Fibroblast of pulmonary artery (primary cell): ENCODE data around the gene ADAMTS18.
"Not testable (repeated sequence)": the region's sequence is repeated elsewhere in the genome, so short reads cannot be mapped to it uniquely, and the experiment has no call there.

Source experiments
- DNase-seq: peaks from one replicate; pipeline ENCODE4 v3.0.0-alpha.2; 2010; ENCODE audit warnings: low read depth
- H3K4me3 ChIP-seq: replicated peaks from 2 replicates; pipeline ENCODE4 v1.5.1; 2011; ENCODE audit warnings: low read depth, mild to moderate bottlenecking, control low read depth, low read length, moderate library complexity
- CTCF ChIP-seq: IDR thresholded peaks from 2 replicates; pipeline ENCODE4 v1.5.1; 2011; ENCODE audit warnings: mild to moderate bottlenecking, control low read depth, low read length, inconsistent platforms; ENCODE audit errors: missing control alignments

ADAMTS18 gene

GRCh38 chr16:77297996-77298395 lies 136.8 kb downstream of the ADAMTS18 start:
- TF ChIP-seq CTCF, result no peak
- no peak for DNase-seq

GRCh38 chr16:77295896-77296295 lies 138.9 kb downstream of the ADAMTS18 start:
- no peak for TF ChIP-seq CTCF
- H3K4me3 ChIP-seq, result no peak overlapping the region
- DNase-seq, result no peak

More at GRCh38 chr16:77297996-77298395, 136.8 kb downstream of the ADAMTS18 start:
- no peak overlapping the region for H3K4me3 ChIP-seq

GRCh38 chr16:77290451-77291115 lies 144.3 kb downstream of the ADAMTS18 start:
- DNase-seq, result peak; percentile 63
- H3K4me3 ChIP-seq, result no peak overlapping the region
- TF ChIP-seq CTCF, result no peak

GRCh38 chr16:77289331-77289809 lies 145.5 kb downstream of the ADAMTS18 start:
- DNase-seq, result peak; percentile 72
- no peak overlapping the region for H3K4me3 ChIP-seq
- no peak for TF ChIP-seq CTCF

- peak; percentile 89 for DNase-seq
- no peak for TF ChIP-seq CTCF
- H3K4me3 ChIP-seq, result no peak overlapping the region
Measured at GRCh38 chr16:77288222-77288621, 146.6 kb downstream of the ADAMTS18 start.

- H3K4me3 ChIP-seq, result no peak overlapping the region
- no peak for DNase-seq
- TF ChIP-seq CTCF, result no peak
Measured at GRCh38 chr16:77285676-77286075, 149.2 kb downstream of the ADAMTS18 start.

- no peak for TF ChIP-seq CTCF
- no peak overlapping the region for H3K4me3 ChIP-seq
- no peak for DNase-seq
Measured at GRCh38 chr16:77282345-77282744, 152.5 kb downstream of the ADAMTS18 start.

GRCh38 chr16:77279316-77279715 lies 155.5 kb downstream of the ADAMTS18 start:
- not testable (repeated sequence) for H3K4me3 ChIP-seq, DNase-seq
